K562 (cell line): ENCODE measurements around the gene GDNF.

Experiments
- CREM ChIP-seq: IDR thresholded peaks from 2 replicates; pipeline ENCODE4 v1.6.1; 2014; ENCODE audit warnings: antibody characterized with exemption, low read depth
- CTCF ChIP-seq, 3 experiments: IDR thresholded peaks in 2 of 3; conservative IDR thresholded peaks in 1 of 3; 2 replicates each; pipeline ENCODE4 v1.5.1; 2011 to 2012; ENCODE audit warnings: low read length in 3 of 3, mild to moderate bottlenecking in 3 of 3, control low read depth in 2 of 3, improper control_type of control experiment in 1 of 3, inconsistent platforms in 1 of 3, low read depth in 1 of 3, mixed read lengths in 1 of 3, moderate library complexity in 1 of 3; ENCODE audit not compliant: insufficient read depth in 2 of 3
- NFATC3 ChIP-seq: fragments of 450-650 bp; IDR thresholded peaks from 2 replicates; pipeline ENCODE4 v1.6.1; 2017; ENCODE audit warnings: mild to moderate bottlenecking
- POLR2A ChIP-seq: fragments of 450-650 bp; conservative IDR thresholded peaks from 2 replicates; pipeline ENCODE4 v1.6.1; 2016
- POLR2AphosphoS5 ChIP-seq: IDR thresholded peaks from 2 replicates; pipeline ENCODE4 v1.6.1; 2011; ENCODE audit warnings: mild to moderate bottlenecking, low read depth, low read length, moderate library complexity; ENCODE audit not compliant: control insufficient read depth, insufficient read depth
- PRPF4 ChIP-seq: fragments of 200-400 bp; formaldehyde crosslinking; IDR thresholded peaks from one replicate; pipeline ENCODE4 v1.6.1; 2017; ENCODE audit warnings: low read length, low read depth, mild to moderate bottlenecking; ENCODE audit not compliant: insufficient read depth, poor library complexity, severe bottlenecking
- SREBF2 ChIP-seq: sonication (generic); formaldehyde crosslinking; IDR thresholded peaks from 2 replicates; pipeline ENCODE4 v1.4.0; 2020; ENCODE audit warnings: mild to moderate bottlenecking, missing genetic modification reagents

- no peak for TF ChIP-seq CTCF (IDR thresholded peaks at IDR 0.05 in 2 of 3, conservative IDR thresholded peaks at IDR 0.05 in 1 of 3; ENCODE audit: insufficient read depth in 2 of 3, low read depth in 1 of 3, low read length in 3 of 3)
- TF ChIP-seq CREM = no peak
- TF ChIP-seq SREBF2 (CRISPR knock-in tag) = no peak
- TF ChIP-seq PRPF4 = no peak
- no peak for TF ChIP-seq POLR2AphosphoS5
- no peak for TF ChIP-seq NFATC3
- TF ChIP-seq POLR2A = no peak
Observed at GRCh38 chr5:37846786-37847310, 7.0 kb upstream of the GDNF start.
